Posterior vena cava (tissue), 2 donors: ENCODE data around the gene F13B. TPM values are rescaled to one million over a fixed set of nuclear protein-coding genes. Genes with fewer than 3 reads are reported as not detected.
"Not testable (repeated sequence)": the region's sequence is repeated elsewhere in the genome, so short reads cannot be mapped to it uniquely, and the experiment has no call there.

Source experiments
- DNase-seq: peaks from one replicate; pipeline ENCODE4 v3.0.0-alpha.2; 2020; ENCODE audit warnings: low spot score
- intact Hi-C, 2 donors: fragments of 100-400 bp; cut with DNase I; formaldehyde crosslinking; loops; one replicate each; pipeline versions ENCODE4 v1.14.1 to v1.14.2; 2022 to 2023
- total RNA-seq, 2 donors: library from RNA; stranded (reverse); fragmentation: NEBNext Ultra II Directional; extraction: Animal tissue kit (Norgen Biotek cat#: 25700); gene quantifications; one replicate each; pipeline ENCODE4 v1.2.1, GENCODE V29; 2021
- donor health status: DM: yes; HTN: yes; CAD: no.
- donor health status: DM: yes; HTN: yes; CAD: no.

Gene F13B
- total RNA-seq, 2 donors from 2014 or later, result not detected

GRCh38 chr1:197062692-197063091 lies 4.4 kb downstream of the F13B start:
- no peak for DNase-seq
- intact Hi-C loops, result no loop called here

- DNase-seq, result no peak
- intact Hi-C loops, result no loop called here
These were observed 18.0 kb downstream of the F13B start for GRCh38 chr1:197049100-197049499.

- intact Hi-C loops, result no loop called here
- DNase-seq, result no peak
These were observed 24.3 kb downstream of the F13B start for GRCh38 chr1:197042676-197043341.

GRCh38 chr1:197041486-197042353 lies 25.3 kb downstream of the F13B start:
- no peak for DNase-seq
- intact Hi-C loops, result no loop called here

- intact Hi-C loops, result no loop called here
- DNase-seq, result no peak
These were observed 30.2 kb downstream of the F13B start for GRCh38 chr1:197036861-197037260.

- DNase-seq, intact Hi-C loops: not testable (repeated sequence)
These were observed 32.3 kb downstream of the F13B start for GRCh38 chr1:197034631-197035339.

GRCh38 chr1:197029749-197030148 lies 37.3 kb downstream of the F13B start:
- intact Hi-C loops, result no loop called here
- no peak for DNase-seq

GRCh38 chr1:197027359-197027758 lies 39.7 kb downstream of the F13B start:
- DNase-seq, result no peak
- intact Hi-C loops, result no loop called here

GRCh38 chr1:197024460-197024859 lies 42.6 kb downstream of the F13B start:
- intact Hi-C loops, result no loop called here
- no peak for DNase-seq

- no peak for DNase-seq
- intact Hi-C loops, result no loop called here
These were observed 45.3 kb downstream of the F13B start for GRCh38 chr1:197021716-197022115.

GRCh38 chr1:197017558-197018146 lies 49.4 kb downstream of the F13B start:
- intact Hi-C loops, result no loop called here

GRCh38 chr1:197016751-197017150 lies 50.3 kb downstream of the F13B start:
- no peak for DNase-seq
- intact Hi-C loops, result no loop called here

More at GRCh38 chr1:197017558-197018146, 49.4 kb downstream of the F13B start:
- DNase-seq, result no peak

- intact Hi-C loops, result no loop called here
- no peak for DNase-seq
These were observed 53.8 kb downstream of the F13B start for GRCh38 chr1:197013234-197013633.

GRCh38 chr1:197011614-197012013 lies 55.4 kb downstream of the F13B start:
- intact Hi-C loops, result no loop called here
- no peak for DNase-seq

GRCh38 chr1:197008861-197009260 lies 58.2 kb downstream of the F13B start:
- intact Hi-C loops, result no loop called here
- no peak for DNase-seq

GRCh38 chr1:197003132-197003531 lies 63.9 kb downstream of the F13B start:
- no peak for DNase-seq
- intact Hi-C loops, result no loop called here

- intact Hi-C loops, result no loop called here
- DNase-seq, result no peak
These were observed 65.2 kb downstream of the F13B start for GRCh38 chr1:197001828-197002227.

- no peak for DNase-seq
- intact Hi-C loops, result no loop called here
These were observed 69.6 kb downstream of the F13B start for GRCh38 chr1:196997423-196997822.

- intact Hi-C loops, result no loop called here
- DNase-seq, result no peak
These were observed 73.1 kb downstream of the F13B start for GRCh38 chr1:196993916-196994315.
